ENCODE data around the gene MTHFD2L.

MTHFD2L gene

DNA sequence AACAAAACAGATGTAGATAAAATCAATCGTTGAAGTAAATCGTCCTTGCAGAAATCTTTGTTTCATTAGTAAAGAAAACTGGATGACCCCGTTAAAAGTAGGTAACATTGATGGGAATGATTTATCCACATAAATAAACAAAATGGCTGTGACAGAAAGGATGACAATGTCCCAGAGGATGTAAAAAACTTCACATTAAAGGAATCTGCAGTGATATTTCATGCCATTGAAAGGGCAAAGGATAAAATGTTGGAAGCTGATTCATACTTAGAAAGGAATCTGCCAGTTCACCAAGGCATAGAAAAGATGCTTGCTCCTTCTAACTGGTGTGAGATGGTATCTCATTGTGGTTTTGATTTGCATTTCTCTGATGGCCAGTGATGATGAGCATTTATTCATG lies 126.1 kb downstream of the MTHFD2L start:
- DNase-seq (ENCODE audit: low spot score), result no peak
- in situ Hi-C loops (cut with MboI; ENCODE audit: low sequenced_read_pairs, unreplicated experiment), result no loop called here
- TF ChIP-seq, protein P1, sequence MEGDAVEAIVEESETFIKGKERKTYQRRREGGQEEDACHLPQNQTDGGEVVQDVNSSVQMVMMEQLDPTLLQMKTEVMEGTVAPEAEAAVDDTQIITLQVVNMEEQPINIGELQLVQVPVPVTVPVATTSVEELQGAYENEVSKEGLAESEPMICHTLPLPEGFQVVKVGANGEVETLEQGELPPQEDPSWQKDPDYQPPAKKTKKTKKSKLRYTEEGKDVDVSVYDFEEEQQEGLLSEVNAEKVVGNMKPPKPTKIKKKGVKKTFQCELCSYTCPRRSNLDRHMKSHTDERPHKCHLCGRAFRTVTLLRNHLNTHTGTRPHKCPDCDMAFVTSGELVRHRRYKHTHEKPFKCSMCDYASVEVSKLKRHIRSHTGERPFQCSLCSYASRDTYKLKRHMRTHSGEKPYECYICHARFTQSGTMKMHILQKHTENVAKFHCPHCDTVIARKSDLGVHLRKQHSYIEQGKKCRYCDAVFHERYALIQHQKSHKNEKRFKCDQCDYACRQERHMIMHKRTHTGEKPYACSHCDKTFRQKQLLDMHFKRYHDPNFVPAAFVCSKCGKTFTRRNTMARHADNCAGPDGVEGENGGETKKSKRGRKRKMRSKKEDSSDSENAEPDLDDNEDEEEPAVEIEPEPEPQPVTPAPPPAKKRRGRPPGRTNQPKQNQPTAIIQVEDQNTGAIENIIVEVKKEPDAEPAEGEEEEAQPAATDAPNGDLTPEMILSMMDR (IDR thresholded peaks at IDR 0.05; ENCODE audit: borderline replicate concordance, control extremely low read depth, extremely low read depth, insufficient read depth, missing control alignments), result no peak

DNA sequence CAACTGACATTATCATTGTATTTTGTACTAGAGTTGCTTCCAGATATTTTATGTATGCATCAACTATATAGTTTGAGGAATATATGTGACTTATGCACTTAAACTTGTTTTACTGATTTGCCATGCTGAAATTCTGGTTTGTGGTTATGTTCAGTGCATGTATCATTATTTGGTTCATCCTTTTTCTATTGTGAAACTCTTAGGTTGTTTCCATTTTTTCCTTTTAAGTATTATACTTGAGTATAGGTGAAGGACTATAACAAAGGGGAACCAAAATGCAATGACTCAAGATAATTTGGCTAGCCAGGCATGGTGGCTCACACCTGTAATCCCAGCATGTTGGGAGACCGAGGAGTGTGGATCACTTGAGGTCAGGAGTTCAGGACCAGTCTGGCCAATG lies 129.2 kb downstream of the MTHFD2L start:
- in situ Hi-C loops (cut with MboI; ENCODE audit: low sequenced_read_pairs, unreplicated experiment), result no loop called here
- TF ChIP-seq, protein P1 (IDR thresholded peaks at IDR 0.05; ENCODE audit: borderline replicate concordance, control extremely low read depth, extremely low read depth, insufficient read depth, missing control alignments), result no peak
- DNase-seq (ENCODE audit: low spot score), result no peak

DNA sequence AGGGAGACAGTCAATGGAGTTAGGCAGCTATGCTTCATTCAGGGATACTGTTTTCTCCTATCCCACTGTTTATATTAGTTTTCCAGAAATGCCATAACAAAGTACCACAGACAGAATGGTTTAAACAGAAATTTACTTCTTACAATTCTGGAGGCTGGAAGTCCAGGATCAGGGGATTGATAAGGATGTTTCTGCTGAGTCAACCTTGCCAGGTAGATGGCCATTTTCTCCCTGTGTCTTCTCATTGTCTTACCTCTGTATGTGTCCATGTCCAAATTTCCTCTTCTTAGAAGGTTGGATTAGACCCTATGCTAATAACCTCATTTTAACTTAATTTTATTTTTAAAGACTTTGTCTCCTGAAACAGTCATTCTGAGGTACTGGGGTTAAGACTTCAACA lies 129.9 kb downstream of the MTHFD2L start:
- DNase-seq (ENCODE audit: low spot score), result no peak
- TF ChIP-seq, protein P1 (IDR thresholded peaks at IDR 0.05; ENCODE audit: borderline replicate concordance, control extremely low read depth, extremely low read depth, insufficient read depth, missing control alignments), result no peak
- in situ Hi-C loops (cut with MboI; ENCODE audit: low sequenced_read_pairs, unreplicated experiment), result no loop called here

DNA sequence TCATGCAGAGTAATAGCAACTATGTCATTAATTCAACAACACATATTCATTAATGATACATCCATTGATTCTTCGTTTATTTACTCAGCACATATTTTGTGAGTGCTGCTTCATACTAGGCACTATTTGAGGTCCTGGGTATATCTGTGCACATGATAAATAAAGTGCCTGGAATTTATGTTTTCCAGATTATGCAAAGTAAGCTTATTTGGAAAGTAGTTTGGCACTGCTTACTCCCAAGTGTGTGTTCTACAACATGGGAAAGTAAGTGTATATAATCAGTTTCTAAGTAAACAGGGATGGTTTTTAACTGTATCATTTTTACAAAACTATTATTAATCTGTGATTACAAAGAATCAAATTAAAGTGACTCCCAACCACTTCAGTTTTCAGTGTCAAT lies 133.6 kb downstream of the MTHFD2L start:
- no peak for DNase-seq (ENCODE audit: low spot score)
- in situ Hi-C loops (cut with MboI; ENCODE audit: low sequenced_read_pairs, unreplicated experiment), result no loop called here
- TF ChIP-seq, protein P1 (IDR thresholded peaks at IDR 0.05; ENCODE audit: borderline replicate concordance, control extremely low read depth, extremely low read depth, insufficient read depth, missing control alignments), result no peak

DNA sequence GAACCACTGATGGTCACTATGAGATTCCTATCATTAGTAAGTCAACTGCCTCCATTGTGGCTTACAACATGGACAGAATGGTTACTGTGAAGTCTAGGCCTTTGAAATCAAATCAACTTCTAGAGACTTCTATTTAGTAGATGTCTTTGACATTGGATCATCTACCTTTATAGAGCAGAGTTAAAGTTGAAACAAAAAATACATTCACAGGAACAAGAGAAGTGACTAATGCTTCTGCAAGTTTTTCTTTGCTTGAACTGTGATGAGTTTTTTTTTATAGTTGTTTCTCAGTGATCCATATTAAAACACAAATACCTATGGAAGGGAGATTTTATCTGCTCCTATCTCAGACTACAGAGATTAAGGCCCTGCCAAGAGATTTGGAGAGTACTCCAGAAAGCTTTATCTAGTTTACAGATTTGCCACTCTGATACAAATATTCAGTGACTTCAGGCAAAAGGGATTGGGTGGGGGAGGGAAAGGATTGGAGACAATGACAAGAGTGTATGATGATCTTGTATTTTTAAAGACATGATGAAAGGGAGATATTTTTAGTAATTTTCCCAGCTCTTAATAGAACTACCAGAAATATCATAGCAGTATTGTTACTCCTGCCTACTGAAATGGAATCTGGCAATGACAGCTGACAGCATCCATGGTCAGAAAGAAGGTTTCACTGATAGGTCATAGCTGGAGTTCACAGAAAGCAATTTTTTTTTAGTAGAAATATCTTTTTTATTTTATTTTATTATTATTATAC lies 134.4 kb downstream of the MTHFD2L start:
- DNase-seq (ENCODE audit: low spot score), result no peak
- TF ChIP-seq, protein P1 (IDR thresholded peaks at IDR 0.05; ENCODE audit: borderline replicate concordance, control extremely low read depth, extremely low read depth, insufficient read depth, missing control alignments), result no peak
- in situ Hi-C loops (cut with MboI; ENCODE audit: low sequenced_read_pairs, unreplicated experiment), result no loop called here

DNA sequence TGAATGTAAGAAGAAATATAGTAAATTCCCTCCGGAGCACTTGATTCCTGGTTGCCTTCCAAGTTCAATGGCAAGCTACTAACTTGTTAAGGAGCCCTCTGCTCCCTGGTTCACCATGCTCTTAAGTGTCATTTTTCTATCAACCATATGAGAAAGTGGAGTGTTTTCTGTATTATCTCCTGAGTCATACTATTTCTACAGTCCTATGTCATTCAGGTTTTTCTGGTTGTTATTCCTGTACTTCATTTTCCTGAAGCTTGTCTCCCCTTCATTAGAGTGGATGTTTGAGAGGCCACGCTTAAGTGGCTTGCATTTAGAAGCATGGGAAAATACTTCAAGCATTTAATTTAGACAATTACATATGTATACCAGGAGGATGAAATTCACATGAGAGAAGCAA lies 135.6 kb downstream of the MTHFD2L start:
- TF ChIP-seq, protein P1 (IDR thresholded peaks at IDR 0.05; ENCODE audit: borderline replicate concordance, control extremely low read depth, extremely low read depth, insufficient read depth, missing control alignments), result no peak
- in situ Hi-C loops (cut with MboI; ENCODE audit: low sequenced_read_pairs, unreplicated experiment), result no loop called here
- no peak for DNase-seq (ENCODE audit: low spot score)

All from GM13976 (cell line).